GM23248 (cell line): ENCODE results near the gene USP12.
"Not testable (repeated sequence)": the region's sequence is repeated elsewhere in the genome, so short reads cannot be mapped to it uniquely, and the experiment has no call there.

ENCODE experiments used
- EZH2 ChIP-seq: fragments of 200-600 bp; sonication (generic); IDR thresholded peaks from 2 replicates; pipeline ENCODE4 v1.6.1; 2018; ENCODE audit warnings: antibody characterized with exemption, mild to moderate bottlenecking; ENCODE audit not compliant: insufficient read depth, poor library complexity, severe bottlenecking
- EZH2phosphoT487 ChIP-seq: fragments of 200-600 bp; sonication (generic); IDR thresholded peaks from 2 replicates; pipeline ENCODE4 v1.6.1; 2018; ENCODE audit warnings: antibody characterized with exemption, moderate library complexity, mild to moderate bottlenecking, low read depth; ENCODE audit not compliant: insufficient read depth

DNA sequence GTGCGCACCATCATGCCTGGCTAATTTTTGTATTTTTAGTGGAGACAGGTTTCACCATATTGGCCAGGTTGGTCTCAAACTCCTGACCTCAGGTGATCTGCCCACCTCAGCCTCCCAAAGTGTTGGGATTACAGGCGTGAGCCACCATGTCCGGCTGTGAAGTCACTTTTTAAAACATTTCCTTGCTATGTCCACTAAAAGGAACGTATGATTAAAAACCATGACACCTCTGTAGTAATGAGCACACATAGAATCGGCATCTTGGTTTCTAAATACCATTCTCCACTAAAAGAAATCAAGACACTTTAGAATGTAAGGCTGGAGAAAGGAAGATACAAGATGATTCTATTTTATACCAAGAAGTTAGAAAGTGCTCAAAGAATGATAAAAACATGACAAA is 30.5 kb downstream of the USP12 start:
- TF ChIP-seq EZH2, EZH2phosphoT487: not testable (repeated sequence)
